ENCODE results near the gene LCN6. TPM values are rescaled to one million over a fixed set of nuclear protein-coding genes. Genes with fewer than 3 reads are reported as not detected.

Gene LCN6
- total RNA-seq, 1 donor from 2014 or later, result not detected

DNA sequence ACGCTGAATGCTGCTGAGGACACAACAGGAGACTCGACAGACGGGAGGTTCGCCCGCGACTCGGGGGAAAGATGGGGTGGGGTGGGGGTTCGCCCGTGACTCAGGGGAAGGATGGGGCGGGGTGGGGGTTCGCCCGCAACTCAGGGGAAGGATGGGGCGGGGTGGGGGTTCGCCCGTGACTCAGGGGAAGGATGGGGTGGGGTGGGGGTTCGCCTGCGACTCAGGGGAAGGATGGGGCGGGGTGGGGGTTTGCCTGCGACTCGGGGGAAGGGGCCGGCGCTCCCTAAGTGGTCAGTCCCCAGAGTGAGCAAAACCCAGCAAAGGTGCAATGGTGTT, 2.2 kb downstream of the LCN6 start:
- DNase-seq (ENCODE audit: low spot score) (no peak), ATAC-seq (no peak)

DNA sequence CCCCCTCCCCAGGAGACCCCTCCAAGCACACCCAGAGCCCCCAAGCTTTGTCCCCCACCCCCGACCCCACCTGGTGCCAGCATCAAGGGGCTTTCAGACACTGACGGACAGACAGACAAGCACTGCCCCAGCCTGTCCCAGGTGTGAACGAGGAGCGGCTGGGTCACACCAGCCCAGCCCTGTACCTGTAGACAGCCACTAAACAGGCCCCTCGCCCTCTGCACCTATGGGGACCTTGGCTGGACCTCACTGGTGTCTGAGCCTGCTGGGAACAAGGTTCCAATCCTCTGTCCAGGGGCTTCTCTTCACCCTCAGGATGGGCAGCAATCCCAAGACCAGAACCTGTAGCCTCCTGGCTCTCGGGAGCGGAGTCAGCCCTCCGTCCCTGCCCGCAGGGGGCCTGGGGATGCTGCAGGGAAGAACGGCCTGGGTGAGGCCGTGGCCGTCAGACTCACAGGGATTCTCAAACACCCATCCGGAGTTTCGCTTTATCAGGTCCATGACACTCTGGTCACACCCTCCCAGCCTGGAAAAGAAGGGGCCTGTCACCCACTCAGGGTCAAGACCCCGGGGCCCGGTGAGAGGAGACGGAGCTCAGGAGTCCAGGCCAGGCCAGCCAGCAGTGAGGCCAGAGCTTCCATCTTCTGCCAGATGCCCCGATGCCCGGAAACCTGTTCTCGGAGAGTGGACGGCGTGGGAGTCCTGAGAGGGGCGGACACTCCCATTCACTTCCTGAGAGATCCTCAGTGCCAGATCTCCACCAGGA, 2.8 kb downstream of the LCN6 start:
- DNase-seq (ENCODE audit: low spot score) (no peak), ATAC-seq (no peak)

DNA sequence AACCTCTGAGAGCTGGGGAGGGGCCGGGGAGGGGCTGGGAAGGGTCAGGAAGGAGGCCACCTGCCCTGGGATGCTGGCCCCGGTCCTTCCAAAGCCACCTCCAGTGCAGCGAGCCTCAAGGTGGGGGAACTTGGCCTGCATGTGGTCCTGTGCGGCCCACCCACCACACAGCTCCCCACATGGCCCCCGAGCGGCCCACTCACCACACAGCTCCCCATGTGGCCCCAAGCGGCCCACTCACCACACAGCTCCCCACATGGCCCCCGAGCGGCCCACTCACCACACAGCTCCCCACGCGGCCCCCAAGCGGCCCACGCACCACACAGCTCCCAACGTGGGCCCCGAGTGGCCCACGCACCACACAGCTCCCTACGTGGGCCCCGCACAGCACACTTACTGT, 3.6 kb downstream of the LCN6 start:
- ATAC-seq (no peak), DNase-seq (ENCODE audit: low spot score) (no peak)

DNA sequence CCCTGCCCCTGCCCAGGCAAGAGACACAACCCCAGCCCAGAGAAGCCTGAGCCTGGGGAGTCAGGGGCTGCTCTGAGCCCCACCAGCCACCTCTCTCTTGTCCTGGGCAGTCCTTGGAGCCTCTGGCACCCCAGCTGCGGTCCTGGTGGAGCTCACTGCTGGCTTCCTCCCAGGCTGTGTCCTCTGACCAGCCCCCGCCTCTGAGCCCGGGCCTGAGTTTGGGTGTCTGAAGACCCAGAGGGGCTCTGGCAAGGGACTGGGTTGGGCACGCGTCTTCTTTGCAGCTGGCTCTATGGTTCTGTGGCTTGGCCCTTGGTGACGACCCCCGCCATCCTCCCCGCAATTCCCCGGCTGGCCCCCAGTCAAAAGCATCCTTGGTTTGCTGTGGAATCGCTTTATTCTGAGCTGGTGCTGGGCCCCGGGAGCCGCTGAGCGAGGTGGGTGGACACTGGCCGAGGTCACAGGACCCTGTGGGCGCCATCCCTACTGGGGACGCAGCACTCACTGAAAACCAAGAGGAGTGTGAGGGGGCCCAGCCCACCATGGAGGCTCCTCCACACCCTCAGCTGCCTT, 4.6 kb downstream of the LCN6 start:
- no peak for DNase-seq (ENCODE audit: low spot score)

DNA sequence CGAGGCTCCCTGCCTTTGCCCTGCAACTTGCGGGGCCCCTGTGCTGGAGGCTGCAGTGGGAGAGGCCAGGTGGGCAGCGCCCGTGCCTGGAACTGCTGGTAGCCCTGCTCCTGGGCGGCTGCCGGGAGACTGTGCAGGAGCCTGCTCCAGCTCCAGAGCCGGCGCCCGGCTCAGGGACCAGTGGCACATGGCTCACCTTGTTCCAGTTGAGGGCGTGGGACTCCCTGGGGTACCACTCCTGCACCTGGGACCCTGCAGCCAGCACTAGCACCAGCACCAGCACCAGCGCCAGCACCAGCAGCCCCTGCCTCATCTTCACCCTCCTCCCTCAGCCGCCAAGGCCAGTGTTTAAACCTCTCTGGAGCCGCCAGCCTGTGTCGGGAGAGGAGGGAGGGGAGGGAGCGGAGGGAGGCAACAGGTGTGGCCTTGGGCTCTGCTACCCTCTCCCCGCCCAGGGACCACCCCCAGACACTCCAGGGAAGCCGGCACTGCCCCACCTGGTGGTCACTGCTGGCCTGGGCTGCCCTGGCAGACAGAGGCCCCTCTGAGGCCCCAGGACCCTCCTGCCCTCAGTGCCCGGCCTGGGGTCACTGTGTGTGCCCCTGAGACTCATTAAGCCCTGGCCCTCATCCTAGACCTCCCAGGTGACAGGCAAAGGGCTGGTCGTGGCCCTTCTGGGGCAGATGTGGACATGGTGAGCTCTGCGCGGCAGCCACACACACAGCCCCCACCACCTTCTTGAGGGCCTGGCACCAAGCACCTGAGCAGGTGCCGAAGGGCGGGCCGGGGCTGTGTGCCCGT, 5.5 kb downstream of the LCN6 start, which contains the start of gene LCN10:
TSS of gene LCN10 (minus strand) at position 350 of the 801 bp plus-strand sequence. CDS start at position 313, 37 bp downstream.
- DNase-seq (ENCODE audit: low spot score), result no peak

More for the DNA sequence above, 4.6 kb downstream of the LCN6 start:
- no peak for ATAC-seq

DNA sequence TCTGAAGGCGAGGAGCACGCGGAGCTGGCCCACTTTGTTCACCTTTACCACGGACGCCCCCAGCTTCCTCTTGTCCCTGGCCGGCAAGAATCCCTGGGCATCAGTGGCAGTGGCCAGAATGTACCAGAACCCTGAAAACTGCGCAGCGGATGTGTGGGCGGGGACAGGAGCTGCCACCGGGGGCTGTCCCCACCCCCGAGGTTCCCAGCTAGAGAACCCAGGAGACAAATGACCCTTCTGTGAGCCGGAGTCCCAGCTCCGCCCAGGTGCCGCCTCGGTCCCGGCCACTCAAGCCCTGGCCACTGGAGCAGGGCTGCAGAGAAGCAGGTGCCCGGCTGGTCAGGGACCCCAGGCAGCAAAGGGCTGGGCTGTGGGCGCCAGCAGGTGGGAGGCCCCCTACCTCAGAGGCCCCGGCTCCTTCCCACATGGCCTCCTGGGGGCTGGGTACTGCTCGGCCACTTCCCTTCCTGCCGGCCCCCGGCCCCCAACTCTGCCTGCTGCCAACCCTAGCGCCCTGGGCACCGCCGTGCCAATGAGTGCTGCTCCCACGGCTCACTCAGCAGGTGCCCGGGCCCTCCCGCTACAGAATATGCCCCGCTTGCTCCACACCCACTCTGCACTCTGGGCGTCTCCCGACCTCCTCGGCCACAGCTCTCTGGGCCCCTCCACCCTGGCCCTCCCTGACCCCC, 6.3 kb downstream of the LCN6 start:
- no peak for ATAC-seq
- DNase-seq (ENCODE audit: low spot score), result no peak

More for the DNA sequence above, 5.5 kb downstream of the LCN6 start, which contains the start of gene LCN10:
- ATAC-seq, result peak; percentile 6

DNA sequence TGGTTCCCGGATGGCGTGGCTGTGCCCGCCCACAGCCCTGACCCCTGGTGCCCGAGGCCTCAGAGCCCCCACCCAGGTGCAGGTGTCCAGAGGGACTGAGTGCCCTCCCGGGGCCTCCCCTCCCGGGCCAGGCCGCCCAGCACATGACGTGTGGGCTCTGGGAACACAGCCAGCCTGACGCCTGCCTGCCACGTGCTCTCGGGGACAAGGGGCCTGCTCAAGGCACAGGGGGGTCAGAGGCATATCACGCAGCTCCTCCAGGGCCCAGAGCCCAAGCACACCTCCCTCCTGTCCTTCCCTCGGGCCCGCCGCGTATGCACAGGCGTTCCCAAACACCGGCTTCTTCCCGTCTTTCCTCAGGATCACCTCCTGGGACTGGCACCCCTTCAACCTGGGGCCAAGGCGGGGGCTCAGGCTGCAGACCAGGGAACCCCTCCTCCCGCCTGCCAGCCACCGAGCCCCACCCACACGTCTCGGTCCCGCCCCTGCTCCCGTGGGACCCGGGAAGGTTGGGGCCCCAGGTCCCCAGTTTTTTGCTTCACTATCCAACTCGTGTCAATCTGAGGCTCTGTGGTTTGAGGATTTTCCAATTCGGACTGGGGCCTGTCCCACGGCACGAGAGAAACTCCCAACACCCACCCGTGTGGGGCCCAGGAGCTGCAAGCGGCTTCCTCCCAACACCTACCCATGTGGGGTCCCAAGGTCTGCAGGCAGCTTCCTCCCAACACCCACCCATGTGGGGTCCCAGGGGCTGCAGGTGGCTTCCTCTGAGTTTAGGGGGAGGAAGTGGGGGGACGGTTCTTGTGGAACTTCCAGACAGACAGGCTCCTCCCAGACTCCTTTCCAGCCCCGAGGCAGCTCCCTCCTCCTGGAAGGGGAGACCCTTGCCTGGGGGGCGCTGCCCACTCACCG, 7.1 kb downstream of the LCN6 start:
- ATAC-seq (peak; percentile 67), DNase-seq (ENCODE audit: low spot score) (no peak)

DNA sequence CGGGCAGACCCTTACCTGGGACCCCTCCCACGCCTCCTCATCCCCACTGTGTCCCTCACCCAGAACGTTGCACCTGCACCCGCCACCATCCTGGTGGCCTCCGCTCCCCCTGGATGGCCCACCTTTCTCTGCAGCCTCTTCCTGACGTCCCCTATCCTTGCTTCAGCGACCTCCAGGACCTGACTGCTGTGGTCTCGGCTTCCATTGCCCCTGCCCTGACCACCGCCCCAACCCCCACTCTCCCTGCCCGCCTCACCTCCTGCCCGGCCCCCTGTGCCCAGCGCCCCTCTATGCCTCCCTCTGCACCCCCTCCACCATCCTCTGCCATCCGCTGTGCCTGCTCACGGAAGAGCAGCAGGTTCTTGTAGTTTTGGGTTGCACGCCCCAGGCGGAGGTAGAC, 7.8 kb downstream of the LCN6 start:
- ATAC-seq, result no peak
- DNase-seq (ENCODE audit: low spot score), result no peak

DNA sequence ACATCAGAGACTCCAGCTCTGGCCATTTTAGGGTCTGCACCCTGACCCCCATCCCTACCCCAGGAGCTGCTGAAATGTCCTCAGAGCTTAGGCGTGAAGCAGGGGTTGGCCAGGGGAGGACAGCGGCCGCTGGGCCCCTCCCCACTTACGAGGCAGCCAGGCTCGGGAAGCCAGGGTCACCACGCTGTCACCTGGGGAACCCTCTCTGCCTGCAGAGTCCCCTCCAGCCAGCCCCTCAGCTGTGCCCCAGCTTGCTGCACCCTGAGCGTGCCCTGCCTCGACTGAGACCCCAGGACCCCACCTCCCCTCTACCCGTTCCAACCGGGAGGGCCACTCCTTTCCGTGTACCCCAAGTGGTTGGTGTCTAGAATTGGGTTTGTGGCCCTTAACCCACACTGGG, 8.3 kb downstream of the LCN6 start:
- no peak for DNase-seq (ENCODE audit: low spot score)
- ATAC-seq, result no peak

DNA sequence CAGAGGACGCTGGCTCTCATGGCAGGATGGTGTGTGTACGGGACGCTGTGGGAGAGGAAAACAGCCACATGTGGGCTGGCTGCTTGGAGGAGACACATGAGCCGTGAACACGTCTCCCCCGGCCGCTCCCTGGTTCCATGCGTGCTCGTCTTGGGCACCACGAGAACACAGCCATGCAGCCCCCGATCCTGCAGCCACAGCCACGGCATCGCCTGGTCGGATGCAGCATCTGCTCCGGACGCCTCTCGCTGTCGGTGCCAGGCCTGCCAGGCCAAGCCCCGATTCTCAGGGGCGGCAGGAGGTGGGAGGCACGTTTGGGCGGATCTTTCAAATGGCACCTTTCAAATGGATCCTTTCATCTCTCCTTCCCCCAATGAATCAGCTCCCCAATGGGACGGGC, 8.8 kb downstream of the LCN6 start:
- ATAC-seq, result no peak
- no peak for DNase-seq (ENCODE audit: low spot score)

DNA sequence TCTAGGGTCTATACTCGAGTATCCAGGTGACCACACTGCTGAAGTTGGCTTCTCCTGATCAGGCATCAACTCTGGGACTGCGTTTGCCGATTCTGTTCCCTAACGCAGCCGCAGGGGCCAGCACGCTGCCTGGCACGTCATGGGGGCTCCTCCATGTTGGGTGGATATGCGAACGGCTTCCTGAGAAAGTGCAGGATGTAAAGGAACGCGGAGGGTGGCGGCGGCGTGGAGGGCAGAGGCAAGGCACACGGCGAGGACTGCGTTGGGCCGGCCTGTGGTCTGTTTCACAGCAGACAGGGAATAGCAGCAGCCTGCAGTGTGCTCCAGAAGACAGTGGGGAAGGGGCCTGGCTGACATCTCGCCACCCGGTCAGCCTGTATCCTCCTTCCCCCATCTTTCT, 9.4 kb downstream of the LCN6 start:
- ATAC-seq (no peak), DNase-seq (ENCODE audit: low spot score) (no peak)

DNA sequence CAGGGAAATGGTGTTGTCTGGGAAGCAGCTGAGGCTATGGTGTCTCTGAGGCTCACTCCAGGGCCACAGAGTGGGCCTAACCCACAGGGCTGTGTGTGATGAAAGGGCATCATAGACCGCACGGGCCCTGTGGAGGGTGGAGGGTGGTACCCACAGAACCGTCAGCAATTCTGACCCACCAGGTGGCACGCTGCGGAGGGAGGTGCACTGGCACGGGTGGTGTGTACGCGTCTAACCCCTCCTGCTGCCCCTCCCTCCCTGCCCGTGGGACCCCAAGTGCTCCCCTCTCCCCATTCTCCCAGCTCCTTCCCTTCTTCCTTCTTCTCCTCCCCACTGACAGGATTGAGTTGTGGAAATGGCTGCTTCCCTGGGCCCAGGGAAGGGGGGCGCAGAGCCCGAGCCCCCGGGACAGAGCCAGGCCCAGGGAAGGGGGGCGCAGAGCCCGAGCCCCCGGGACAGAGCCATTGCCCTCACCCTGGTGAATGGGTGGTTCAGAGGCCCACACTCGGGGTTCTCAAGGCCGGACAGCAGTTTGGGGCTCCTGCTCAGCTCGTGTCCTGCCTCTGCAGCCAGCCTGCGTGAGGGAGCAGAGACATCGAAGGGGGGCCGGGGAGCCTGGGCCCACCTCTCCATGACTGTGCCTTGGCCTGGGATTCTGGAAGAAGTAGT, 12.4 kb downstream of the LCN6 start:
- DNase-seq (ENCODE audit: low spot score), result no peak
- no peak for ATAC-seq

DNA sequence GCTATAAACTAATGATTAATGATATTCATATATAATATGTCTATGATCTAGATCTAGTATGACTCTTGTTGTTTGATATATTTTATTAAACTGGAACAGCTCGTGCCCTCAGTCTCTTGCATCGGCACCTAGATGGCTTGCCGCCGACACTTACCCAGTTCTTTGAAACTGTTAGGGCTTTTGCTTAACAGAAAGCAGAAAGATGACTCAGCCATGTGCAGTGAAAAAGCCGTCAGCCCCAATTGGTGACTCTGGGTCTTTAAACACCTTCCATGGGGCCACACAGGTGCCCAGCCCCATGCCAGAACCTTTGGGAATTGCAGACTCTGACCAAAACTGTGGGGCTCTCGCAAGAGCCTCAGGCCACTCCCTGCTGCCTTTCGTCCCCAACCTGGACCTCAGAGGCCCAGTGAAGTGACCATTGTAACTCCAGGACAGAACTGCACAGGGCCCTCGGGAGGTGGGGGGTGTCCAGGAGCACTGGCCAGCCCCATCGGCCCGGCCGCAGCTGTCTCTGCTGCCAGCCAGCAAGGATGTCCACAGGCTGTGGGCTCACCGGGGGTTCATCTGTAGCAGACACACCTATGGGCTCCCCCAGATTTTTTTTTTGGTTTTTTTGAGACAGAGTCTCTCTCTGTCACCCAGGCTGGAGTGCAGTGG, 13.4 kb downstream of the LCN6 start:
- no peak for ATAC-seq
- DNase-seq (ENCODE audit: low spot score), result no peak

DNA sequence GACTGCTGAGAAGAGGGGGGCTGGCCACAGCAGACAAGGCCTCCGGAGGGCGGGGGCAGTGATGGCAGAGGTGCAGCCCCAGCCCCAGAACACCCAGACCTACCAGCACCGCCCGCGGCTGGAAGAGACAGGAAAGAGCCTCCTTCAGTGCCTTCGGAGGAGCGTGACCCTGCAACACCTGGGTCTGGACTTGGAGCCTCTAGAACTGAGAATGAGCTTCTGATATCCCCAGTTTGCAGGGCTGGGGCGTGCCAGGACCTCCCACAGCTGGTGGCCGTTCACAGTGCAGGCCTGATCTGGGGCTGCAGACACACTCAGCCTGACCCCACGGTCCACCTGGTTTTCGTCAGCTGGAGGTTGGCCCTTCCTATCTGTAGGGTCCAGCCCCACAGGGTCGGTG, 14.7 kb downstream of the LCN6 start:
- no peak for DNase-seq (ENCODE audit: low spot score)

DNA sequence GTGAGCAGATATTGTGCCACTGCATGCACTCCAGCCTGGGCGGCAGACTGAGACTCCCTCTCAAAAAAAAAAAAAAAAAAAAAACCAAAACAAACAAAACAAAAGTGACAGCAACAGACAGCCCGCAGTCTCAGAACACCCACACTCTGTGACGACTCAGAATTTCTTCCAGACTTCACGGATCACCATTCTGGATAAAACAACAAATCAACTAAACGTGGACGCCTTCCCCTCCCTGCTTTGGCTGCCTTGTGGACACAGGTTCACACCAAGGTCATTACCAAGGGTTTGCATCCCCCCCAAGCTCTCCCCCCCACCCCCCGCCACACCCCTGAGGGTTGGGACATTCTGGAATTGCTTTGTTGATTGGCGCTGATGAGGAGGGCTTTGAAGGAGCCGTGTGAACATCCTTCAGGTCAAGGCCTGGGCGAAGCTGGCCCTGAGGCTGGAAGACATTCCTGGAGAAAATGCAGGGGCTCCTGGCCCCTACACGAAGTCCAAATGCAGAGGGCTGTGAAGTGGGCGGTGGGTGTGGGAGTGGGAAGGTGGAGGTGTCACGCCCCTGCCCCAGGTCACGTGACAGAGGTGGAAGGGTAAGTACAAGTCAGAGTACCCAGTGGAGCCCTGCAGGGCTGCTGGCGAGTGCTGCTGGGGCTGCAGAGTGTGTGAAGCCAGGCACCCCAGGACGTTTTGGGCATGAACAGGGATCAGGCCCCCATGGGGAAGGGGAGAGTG, 15.7 kb downstream of the LCN6 start:
- ATAC-seq (no peak), DNase-seq (ENCODE audit: low spot score) (no peak)

More for the DNA sequence above, 14.7 kb downstream of the LCN6 start:
- ATAC-seq, result no peak

DNA sequence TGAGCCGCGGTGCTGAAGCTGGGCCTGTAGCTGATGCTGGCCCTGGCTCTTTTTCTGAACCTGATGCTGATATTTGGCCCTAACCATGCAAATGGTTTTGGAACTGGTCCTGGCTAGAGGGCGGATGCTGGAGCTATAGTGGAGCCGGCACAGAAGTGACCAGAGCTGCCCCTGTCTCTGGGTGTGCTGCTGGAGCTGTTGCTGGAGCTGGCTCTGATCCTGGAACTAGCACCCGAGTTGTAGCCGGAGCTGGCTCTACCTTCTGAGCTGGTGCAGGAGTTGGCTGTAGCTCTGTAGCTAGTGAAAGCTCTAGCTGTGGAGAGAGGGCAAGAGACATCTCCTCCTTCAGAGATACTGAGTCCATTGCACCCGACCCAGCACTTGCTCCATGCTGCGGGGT, 18.4 kb downstream of the LCN6 start:
- DNase-seq (ENCODE audit: low spot score) (no peak), ATAC-seq (no peak)

DNA sequence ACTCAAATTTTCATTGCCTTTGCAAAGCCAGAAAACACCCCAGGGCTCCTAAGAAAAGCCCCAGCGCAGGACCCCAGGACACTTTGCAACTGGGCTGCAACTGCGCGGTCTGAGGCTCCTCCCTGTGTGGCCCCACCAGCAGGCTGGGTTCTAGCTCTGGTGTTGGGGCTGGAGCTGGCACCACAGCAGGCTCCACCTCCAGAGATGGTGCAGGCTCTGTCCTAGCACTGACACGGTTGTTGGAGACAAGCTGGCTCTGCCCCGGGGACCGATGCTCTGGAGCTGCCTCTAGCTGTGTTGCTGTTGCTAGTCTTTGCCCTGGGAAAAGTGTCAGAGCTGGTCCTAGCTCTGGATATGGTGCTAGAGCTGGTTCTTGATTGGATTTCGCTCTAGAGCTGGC, 19.2 kb downstream of the LCN6 start:
- peak; percentile 54 for ATAC-seq
- DNase-seq (ENCODE audit: low spot score), result no peak

DNA sequence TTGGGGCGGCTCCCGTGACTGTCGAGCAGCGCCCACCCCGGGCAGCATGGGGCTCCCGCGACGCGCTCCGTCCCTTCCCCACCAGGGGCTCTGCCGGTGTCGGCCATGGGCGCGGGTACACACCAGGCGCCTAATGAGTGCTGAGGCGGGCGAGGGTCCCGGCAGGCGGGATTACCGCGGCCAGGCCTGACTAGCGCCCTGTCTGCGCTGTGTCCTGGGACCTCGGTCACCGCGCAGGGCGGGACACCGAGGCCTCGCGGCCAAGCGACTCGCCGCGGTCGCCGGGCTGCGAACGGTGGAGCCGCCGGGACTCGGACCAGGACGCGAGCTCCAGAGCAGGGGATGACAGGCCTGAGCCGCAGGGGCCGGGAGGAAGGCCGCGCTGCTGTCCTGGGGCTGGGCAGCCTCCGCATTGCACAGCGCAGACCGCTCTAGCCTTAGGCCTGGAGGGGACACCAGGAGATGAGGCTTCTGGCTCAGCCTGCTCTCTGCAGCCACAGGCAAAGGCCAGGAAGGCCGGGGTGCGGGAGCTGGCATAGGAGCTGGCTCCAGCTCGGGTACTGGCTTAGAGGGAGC, 19.7 kb downstream of the LCN6 start:
- DNase-seq (ENCODE audit: low spot score) (no peak), ATAC-seq (peak; percentile 53)

All from left lobe of liver (tissue), 2 donors.